ENCODE data around the gene NKTR.

The NKTR gene

DNA sequence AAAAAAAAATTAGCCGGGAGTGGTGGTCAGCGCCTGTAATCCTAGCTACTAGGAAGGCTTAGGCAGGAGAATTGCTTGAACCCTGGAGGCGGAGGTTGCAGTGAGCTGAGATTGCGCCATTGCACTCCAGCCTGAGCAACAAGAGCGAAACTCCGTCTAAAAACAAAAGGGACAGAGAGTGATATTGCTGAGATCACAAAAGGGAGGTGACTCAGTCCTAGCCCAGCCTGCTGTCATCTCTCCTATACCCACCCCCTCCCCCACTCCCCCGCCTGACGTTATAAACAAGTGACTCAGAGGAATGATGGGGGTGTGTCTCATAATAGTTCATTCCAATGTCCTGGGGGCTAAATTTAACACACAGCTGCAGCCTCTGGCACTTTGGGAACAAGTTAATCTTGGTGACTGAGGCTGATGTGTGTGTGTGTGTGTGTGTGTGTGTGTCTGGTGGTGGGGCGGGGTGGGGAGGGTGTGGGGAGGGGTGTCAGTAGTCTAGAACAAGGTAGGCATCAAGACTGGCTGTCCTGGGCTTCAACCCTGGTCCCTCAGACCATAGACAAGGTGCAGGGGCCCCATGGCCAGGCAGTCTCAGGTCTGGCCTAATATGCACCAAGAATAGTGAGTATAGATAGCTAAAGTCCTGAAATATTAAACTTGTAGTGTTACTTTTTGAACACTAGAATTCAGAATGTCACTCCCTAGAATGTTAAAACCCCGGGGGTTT, 83.6 kb downstream of the NKTR start:
- Histone ChIP-seq H3K36me3 (ENCODE audit: insufficient read depth, insufficient read length, low read length) (no peaks in the 10 kb centered on the region), H3K27me3 (ENCODE audit: insufficient read depth, insufficient read length) (no peaks in the 10 kb centered on the region), H3K4me1 (ENCODE audit: insufficient read depth, insufficient read length) (peaks cover 5% of the 10 kb centered on the region), H3K4me3 (ENCODE audit: insufficient read length, low read depth) (no peak overlapping the region), H3K9ac (ENCODE audit: insufficient read length, low read depth) (no peak overlapping the region), H3K9me3 (ENCODE audit: insufficient read depth, low read length) (no peaks in the 10 kb centered on the region)
- DNase-seq (ENCODE audit: low read depth, low spot score) = peak; percentile 42
- TF ChIP-seq YY1 (IDR thresholded peaks at IDR 0.05; ENCODE audit: insufficient read depth, insufficient read length) (no peak), ZNF274 (IDR thresholded peaks at IDR 0.05; ENCODE audit: low read depth, low read length) (no peak), SUZ12 (IDR thresholded peaks at IDR 0.05; ENCODE audit: extremely low read depth, insufficient read depth, insufficient read length) (no peak)

GRCh38 chr3:42684632-42685362, 84.3 kb downstream of the NKTR start:
- TF ChIP-seq YY1 (IDR thresholded peaks at IDR 0.05; ENCODE audit: insufficient read depth, insufficient read length) (no peak), SUZ12 (IDR thresholded peaks at IDR 0.05; ENCODE audit: extremely low read depth, insufficient read depth, insufficient read length) (no peak), ZNF274 (IDR thresholded peaks at IDR 0.05; ENCODE audit: low read depth, low read length) (no peak)
- no peaks in the 10 kb centered on the region for H3K9me3 ChIP-seq (ENCODE audit: insufficient read depth, low read length)
- DNase-seq (ENCODE audit: low read depth, low spot score) = no peak
- no peaks in the 10 kb centered on the region for H3K27me3 ChIP-seq (ENCODE audit: insufficient read depth, insufficient read length)
- no peak overlapping the region for H3K4me3 ChIP-seq (ENCODE audit: insufficient read length, low read depth)
- H3K36me3 ChIP-seq (ENCODE audit: insufficient read depth, insufficient read length, low read length) = no peaks in the 10 kb centered on the region
- H3K4me1 ChIP-seq (ENCODE audit: insufficient read depth, insufficient read length) = peaks cover 7% of the 10 kb centered on the region
- H3K9ac ChIP-seq (ENCODE audit: insufficient read length, low read depth) = no peak overlapping the region

DNA sequence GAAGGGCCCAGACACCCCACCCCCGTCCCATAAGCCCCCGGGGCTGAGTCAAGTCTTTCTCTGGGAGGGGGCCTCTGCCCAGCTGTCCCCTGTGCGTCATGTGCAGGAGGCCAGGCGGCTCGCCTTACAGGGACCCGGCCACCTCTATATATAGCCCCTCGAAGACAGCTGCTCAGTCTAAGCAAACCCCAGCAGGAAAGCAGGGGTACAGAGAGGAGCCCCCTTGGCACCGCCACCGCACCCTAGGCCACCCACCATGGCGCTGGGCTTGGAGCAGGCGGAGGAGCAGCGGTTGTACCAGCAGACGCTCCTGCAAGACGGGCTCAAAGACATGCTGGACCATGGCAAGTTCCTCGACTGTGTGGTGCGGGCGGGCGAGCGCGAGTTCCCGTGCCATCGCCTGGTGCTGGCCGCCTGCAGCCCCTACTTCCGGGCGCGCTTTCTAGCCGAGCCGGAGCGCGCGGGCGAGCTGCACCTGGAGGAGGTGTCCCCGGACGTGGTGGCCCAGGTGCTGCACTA, 84.9 kb downstream of the NKTR start, which contains the start of gene KLHL40:
KLHL40 (plus strand) TSS at position 175 of the 519 bp plus-strand sequence; CDS start at position 257, 82 bp downstream.
- Histone ChIP-seq H3K27me3 (ENCODE audit: insufficient read depth, insufficient read length) (no peaks in the 10 kb centered on the region), H3K4me3 (ENCODE audit: insufficient read length, low read depth) (no peak within 1 kb of the TSS), H3K4me1 (ENCODE audit: insufficient read depth, insufficient read length) (peaks cover 11% of the 10 kb centered on the region), H3K36me3 (ENCODE audit: insufficient read depth, insufficient read length, low read length) (no peaks in the 10 kb centered on the region), H3K9me3 (ENCODE audit: insufficient read depth, low read length) (no peaks in the 10 kb centered on the region), H3K9ac (ENCODE audit: insufficient read length, low read depth) (no peak within 1 kb of the TSS)
- TF ChIP-seq ZNF274 (IDR thresholded peaks at IDR 0.05; ENCODE audit: low read depth, low read length) (no peak), SUZ12 (IDR thresholded peaks at IDR 0.05; ENCODE audit: extremely low read depth, insufficient read depth, insufficient read length) (no peak), YY1 (IDR thresholded peaks at IDR 0.05; ENCODE audit: insufficient read depth, insufficient read length) (no peak)
- DNase-seq (ENCODE audit: low read depth, low spot score) = no peak

DNA sequence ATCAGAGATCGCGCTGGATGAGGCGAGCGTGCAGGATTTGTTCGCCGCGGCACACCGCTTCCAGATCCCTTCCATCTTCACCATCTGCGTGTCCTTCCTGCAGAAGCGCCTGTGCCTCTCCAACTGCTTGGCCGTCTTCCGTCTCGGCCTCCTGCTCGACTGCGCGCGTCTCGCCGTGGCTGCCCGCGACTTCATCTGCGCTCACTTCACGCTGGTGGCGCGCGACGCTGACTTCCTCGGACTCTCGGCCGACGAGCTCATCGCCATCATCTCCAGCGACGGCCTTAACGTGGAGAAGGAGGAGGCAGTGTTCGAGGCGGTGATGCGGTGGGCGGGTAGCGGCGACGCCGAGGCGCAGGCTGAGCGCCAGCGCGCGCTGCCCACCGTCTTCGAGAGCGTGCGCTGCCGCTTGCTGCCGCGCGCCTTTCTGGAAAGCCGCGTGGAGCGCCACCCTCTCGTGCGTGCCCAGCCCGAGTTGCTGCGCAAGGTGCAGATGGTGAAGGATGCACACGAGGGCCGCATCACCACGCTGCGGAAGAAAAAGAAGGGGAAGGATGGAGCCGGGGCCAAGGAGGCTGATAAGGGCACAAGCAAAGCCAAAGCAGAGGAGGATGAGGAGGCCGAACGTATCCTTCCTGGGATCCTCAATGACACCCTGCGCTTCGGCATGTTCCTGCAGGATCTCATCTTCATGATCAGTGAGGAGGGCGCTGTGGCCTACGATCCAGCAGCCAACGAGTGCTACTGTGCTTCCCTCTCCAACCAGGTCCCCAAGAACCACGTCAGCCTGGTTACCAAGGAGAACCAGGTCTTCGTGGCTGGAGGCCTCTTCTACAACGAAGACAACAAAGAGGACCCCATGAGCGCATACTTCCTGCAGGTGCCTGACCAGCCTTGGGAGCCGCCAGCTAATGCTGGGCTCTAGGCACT, 85.7 kb downstream of the NKTR start:
- no peaks in the 10 kb centered on the region for H3K36me3 ChIP-seq (ENCODE audit: insufficient read depth, insufficient read length, low read length)
- TF ChIP-seq SUZ12 (IDR thresholded peaks at IDR 0.05; ENCODE audit: extremely low read depth, insufficient read depth, insufficient read length) = no peak
- no peak for TF ChIP-seq YY1 (IDR thresholded peaks at IDR 0.05; ENCODE audit: insufficient read depth, insufficient read length)
- TF ChIP-seq ZNF274 (IDR thresholded peaks at IDR 0.05; ENCODE audit: low read depth, low read length) = no peak
- H3K9ac ChIP-seq (ENCODE audit: insufficient read length, low read depth) = no peak overlapping the region
- H3K9me3 ChIP-seq (ENCODE audit: insufficient read depth, low read length) = no peaks in the 10 kb centered on the region
- H3K4me1 ChIP-seq (ENCODE audit: insufficient read depth, insufficient read length) = peaks cover 11% of the 10 kb centered on the region
- peaks cover 2% of the 10 kb centered on the region for H3K27me3 ChIP-seq (ENCODE audit: insufficient read depth, insufficient read length)
- no peak for DNase-seq (ENCODE audit: low read depth, low spot score)
- no peak overlapping the region for H3K4me3 ChIP-seq (ENCODE audit: insufficient read length, low read depth)

- TF ChIP-seq SUZ12 (IDR thresholded peaks at IDR 0.05; ENCODE audit: extremely low read depth, insufficient read depth, insufficient read length) = no peak
- TF ChIP-seq YY1 (IDR thresholded peaks at IDR 0.05; ENCODE audit: insufficient read depth, insufficient read length) = no peak
- Histone ChIP-seq H3K9me3 (ENCODE audit: insufficient read depth, low read length) (no peaks in the 10 kb centered on the region), H3K9ac (ENCODE audit: insufficient read length, low read depth) (no peak overlapping the region), H3K36me3 (ENCODE audit: insufficient read depth, insufficient read length, low read length) (no peaks in the 10 kb centered on the region), H3K27me3 (ENCODE audit: insufficient read depth, insufficient read length) (peaks cover 3% of the 10 kb centered on the region), H3K4me3 (ENCODE audit: insufficient read length, low read depth) (no peak overlapping the region), H3K4me1 (ENCODE audit: insufficient read depth, insufficient read length) (peaks cover 11% of the 10 kb centered on the region)
- no peak for DNase-seq (ENCODE audit: low read depth, low spot score)
Measured at GRCh38 chr3:42686832-42687650, 86.6 kb downstream of the NKTR start.

- Histone ChIP-seq H3K4me3 (ENCODE audit: insufficient read length, low read depth) (no peak overlapping the region), H3K36me3 (ENCODE audit: insufficient read depth, insufficient read length, low read length) (no peaks in the 10 kb centered on the region), H3K9me3 (ENCODE audit: insufficient read depth, low read length) (no peaks in the 10 kb centered on the region), H3K27me3 (ENCODE audit: insufficient read depth, insufficient read length) (peaks cover 4% of the 10 kb centered on the region), H3K4me1 (ENCODE audit: insufficient read depth, insufficient read length) (peaks cover 11% of the 10 kb centered on the region), H3K9ac (ENCODE audit: insufficient read length, low read depth) (no peak overlapping the region)
- no peak for DNase-seq (ENCODE audit: low read depth, low spot score)
- TF ChIP-seq SUZ12 (IDR thresholded peaks at IDR 0.05; ENCODE audit: extremely low read depth, insufficient read depth, insufficient read length) (no peak), YY1 (IDR thresholded peaks at IDR 0.05; ENCODE audit: insufficient read depth, insufficient read length) (no peak), ZNF274 (IDR thresholded peaks at IDR 0.05; ENCODE audit: low read depth, low read length) (no peak)
Measured at GRCh38 chr3:42688016-42688415, 87.5 kb downstream of the NKTR start.

All from NT2/D1 (cell line).